Stimulated activated CD8-positive, alpha-beta memory T cell treated with anti-CD3 and anti-CD28 coated beads, Interleukin-15, amount 100 ng/mL, for 1 hour (primary cell): ENCODE data around the gene BRICD5.

Experiments
- DNase-seq: peaks from one replicate; pipeline ENCODE4 v3.0.0-alpha.2; 2020; ENCODE audit warnings: low read depth

The BRICD5 gene

DNA sequence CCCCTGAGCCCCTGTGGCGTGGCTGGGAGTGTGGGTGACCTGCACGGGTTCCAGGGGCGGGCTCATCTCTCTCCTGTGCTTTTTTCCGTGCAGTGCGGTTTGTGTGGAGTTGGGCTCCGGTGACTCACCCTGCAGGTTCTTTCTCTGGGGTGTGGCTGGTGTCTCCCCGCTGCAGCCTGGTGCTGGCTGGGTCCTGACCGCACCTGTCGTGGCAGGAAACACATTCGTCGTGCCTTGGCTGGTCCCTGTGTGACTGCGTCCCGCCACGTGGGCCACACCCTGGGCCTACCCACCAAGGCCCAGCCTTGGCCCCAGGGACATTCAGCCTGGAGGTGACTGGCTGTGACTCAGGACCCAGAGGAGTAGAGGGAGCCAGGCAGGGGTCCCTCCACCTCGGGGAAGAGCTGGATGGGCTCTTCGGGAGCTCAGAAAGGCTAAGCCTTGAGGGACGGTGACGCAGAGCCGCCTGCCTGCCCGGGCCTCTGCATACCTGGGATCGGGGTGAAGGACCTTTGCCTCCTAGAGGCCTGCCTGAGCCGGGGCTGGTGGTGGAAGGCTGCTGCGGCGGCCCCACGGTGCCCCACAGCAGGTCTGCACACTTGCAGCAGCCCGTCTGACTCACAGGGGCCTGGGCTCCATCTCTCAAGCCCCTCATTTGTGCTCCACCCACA lies 47.3 kb downstream of the BRICD5 start:
- no peak for DNase-seq

DNA sequence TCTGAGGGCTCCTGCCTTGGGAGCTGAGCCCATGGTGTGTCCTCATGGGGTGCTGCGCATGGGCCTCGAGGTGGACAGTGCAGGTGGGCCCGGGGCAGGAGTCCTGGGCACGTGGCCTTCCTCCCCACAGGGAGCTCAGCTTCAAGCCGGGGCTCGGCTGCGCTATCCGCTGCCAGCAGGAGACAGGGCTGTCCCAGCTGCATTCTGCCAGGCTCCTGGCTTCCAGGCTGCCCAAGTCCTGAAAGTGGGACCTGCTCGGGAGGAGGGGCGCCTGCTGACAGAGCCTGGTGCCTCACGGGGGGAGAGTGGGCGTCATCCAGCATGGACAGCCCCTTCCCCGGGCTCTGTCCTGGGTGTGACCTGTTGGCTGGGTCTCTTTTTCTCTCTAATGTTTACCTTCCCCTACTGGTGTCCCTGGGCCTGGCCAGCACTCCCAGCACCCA lies 48.0 kb downstream of the BRICD5 start:
- DNase-seq, result no peak

DNA sequence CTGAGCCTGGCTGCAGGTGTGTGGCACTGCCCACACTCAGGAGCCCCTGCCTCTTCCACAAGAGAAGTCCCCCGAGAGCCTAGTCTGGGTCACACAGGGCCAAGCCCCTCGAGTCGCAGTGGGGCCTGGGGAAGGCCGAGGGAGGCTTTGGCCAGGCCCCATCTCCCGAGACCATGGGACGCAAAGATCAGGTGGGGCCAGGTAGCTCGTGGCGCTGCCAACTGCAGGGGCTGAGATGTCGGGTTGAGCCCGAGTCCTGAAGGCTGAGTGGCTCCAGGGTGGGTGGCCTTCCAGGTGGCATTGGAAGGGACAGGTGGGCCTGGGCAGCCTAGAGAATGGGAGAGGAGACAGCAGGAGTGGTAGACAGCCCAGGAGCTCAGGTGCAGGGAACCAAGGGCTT lies 48.8 kb downstream of the BRICD5 start:
- no peak for DNase-seq

DNA sequence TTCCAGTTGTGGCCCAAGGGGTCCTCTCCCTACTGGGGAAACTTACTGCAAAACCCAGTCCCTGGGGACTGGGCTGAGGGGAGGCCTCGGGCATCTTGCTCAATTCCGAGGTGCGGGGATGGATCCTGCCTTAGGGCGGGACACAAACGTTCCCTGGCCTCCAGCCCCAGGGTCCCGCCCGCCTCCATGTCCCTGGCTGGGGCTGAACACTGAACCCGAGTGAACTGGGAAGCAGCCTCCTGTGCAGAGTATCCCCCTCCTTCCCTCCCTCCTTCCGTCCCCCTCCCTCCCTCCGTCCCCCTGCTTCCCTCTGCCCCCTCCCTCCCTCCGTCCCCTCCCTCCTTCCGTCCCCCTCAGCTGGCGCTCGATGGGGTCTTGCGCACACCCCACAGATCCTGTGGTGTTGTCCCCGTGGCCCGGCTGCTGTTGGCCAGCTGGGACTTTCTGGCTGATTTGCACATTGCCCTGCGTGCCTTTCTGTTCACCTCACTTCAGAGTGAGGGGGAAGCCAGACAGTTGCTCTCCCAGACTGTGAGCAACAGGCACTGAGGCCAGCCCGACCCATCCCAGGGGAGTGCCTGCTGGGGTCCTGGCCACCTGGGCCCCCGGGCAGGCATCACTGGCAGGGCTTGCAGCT lies 49.6 kb downstream of the BRICD5 start:
- DNase-seq, result no peak
